LHCN-M2 (cell line): ENCODE results near the gene POU3F1. TPM values are rescaled to one million over a fixed set of nuclear protein-coding genes. Genes with fewer than 3 reads are reported as not detected.
"Not testable (repeated sequence)": the region's sequence is repeated elsewhere in the genome, so short reads cannot be mapped to it uniquely, and the experiment has no call there.

Experiments
- DNase-seq: peaks from one replicate; pipeline ENCODE4 v3.0.0-alpha.2; 2012; ENCODE audit warnings: low read depth
- total RNA-seq: library from RNA; depleted of rRNA; stranded (reverse); fragments of >200 nt; gene quantifications from 2 replicates; pipeline ENCODE4 v1.2.3, GENCODE V29; 2014

POU3F1 gene
- total RNA-seq, 1 experiment from 2014 or later = not detected

DNA sequence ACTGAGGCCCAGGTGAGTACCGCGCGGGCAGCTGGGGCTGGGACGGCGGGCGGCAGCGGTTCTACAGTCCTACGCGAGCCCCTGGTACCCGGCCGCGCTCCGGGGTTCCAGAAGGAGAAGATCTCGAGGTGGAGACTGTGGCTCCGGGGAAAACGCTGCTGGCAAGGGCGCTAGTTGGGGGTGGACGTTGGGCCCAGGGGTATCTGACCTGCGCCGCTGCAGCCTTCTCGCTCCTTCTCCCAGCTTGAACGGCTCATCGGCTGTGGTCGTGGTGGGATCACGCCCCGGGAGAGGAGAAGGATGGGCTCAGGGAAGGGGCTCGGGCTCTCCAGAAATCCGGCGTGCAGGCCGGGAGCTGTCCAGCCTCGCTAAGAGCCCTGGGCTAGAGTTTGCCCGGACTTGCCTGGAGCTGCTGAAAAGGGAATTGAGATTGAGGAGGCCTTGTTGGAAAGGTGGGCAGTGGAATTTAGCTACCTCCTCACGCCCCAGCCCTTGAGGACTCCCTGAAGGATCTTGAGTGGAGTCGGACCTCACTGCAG, 1.1 kb upstream of the POU3F1 start:
- no peak for DNase-seq

DNA sequence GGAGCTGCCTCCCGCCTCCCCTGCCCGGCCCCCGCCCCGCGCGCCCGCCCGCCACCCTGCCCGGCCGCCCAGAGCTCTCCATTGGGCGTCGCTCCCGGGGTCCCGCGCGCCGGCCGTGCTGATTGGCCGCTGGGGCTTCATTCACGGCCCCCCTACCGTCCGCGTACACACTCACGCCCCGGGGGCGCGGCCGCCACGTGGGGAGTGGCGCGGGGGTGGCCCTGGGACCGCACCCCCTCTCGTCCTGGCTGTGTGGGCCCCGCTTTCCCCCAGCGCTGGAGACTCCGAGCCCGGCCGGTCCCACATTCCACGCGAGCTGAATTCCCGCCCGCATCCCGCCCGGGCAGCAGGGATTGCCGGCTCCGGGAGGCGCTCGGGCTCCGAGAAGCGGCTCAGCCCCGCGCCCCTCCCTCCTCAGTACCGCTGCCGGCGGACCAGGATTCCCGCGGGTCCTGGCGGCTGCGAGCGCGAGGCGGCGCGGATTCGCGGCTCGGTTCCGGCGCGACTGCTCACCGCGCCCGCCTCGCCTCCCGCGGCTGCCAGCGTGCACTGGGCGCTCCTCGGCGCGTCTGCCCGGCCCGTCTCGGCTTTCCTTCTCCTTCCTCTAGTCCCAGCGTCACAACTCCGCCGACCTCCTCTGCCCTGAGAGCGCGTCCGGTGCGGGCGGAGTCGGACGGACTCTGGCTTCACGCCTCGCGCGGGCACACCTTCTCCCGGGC, 450 bp upstream of the POU3F1 start:
- peak; percentile 75 for DNase-seq

DNA sequence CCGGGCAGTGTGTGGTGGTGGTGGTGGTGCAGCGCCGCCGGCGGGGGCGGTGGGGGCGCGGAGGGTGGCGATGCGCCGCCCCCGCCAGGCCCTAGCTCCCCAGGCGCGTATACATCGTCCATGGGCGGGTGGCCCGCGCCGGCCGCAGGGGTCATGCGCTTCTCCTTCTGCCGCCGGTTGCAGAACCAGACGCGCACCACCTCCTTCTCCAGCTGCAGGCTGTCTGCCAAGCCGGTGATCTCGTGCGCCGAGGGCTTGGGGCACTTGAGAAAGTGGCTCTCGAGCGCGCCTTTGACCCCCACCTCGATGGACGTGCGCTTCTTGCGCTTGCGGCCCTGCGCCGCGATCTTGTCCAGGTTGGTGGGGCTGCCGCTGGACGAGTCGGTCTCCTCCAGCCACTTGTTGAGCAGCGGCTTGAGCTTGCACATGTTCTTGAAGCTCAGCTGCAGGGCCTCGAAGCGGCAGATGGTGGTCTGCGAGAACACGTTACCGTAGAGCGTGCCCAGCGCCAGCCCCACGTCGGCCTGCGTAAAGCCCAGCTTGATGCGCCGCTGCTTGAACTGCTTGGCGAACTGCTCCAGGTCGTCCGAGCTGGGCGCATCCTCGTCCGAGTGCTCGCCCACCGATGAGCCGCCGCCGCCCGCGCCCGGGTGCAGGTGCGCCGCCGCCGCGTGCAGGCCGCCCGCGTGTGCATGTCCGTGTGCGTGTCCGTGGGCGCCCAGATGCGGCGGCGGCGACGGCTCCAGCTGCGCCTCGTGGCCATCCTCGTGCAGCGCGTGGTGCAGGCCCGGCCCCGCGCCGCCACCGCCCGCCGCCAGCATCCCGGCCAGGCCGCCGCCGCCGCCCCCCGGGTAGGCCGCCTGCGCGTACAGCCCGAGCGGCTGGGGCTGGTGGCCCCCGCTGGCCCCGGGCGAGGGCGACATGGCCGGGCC, 926 bp downstream of the POU3F1 start:
- no peak for DNase-seq

- DNase-seq = no peak
These were observed 2.1 kb downstream of the POU3F1 start for GRCh38 chr1:38044221-38045215.

GRCh38 chr1:38043036-38043747, 3.4 kb downstream of the POU3F1 start:
- no peak for DNase-seq

- DNase-seq = no peak
These were observed 4.4 kb downstream of the POU3F1 start for GRCh38 chr1:38041936-38042834.

GRCh38 chr1:38039331-38040088, 7.1 kb downstream of the POU3F1 start:
- no peak for DNase-seq

GRCh38 chr1:38038861-38039260, 7.7 kb downstream of the POU3F1 start:
- DNase-seq = peak; percentile 66

DNA sequence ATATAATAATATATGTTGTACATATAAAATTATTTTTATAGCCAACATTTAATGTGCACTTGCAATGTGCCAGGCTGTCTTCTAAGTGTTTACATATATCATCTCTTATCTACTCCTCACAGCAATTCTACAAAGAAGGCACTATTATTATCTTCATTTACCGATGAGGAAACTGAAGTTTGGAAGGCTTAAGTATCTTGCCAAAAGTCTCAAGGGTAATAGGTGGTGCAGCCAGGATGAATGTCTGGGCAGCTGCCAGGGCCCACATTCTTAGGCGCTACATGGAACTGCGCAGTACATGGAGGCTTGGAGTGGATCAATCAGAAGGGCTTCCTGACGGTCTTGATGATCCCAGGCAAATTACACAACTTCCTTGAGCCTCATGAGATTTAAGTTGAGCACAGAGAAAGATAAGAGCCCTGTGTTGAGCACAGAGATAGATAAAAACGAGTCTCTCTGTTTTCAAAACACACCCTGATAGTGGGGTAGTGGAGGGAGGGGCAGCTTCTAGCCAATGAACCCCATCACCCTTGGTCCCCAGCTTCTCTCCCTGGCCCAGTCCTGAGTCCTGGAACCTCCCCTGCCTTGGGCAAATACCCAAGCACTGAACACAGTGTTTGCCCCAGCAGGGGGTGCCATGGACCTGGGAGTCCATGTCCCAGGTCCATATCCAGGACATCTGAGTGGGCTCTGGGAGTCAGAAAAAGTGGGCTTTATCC, 9.2 kb downstream of the POU3F1 start:
- no peak for DNase-seq

DNA sequence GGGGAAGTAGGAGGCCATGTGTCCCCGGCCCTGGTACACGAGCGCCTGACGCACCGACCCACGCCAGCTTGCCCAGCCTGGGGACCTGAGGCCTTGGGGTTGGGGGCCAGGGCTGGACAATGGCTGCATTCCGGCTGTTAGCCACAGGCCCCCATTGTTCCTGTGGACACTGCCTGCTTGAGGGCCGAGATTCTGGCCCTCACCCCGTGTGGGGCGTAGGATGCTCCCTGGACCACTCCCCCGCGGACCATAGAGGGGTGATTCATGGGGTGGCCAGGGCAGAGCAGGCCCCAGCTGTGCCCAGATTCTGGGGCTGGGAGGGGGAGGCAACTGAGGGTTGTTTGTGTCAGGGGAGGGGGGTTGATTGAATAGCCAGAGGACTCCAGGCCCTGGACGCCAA, 11.7 kb downstream of the POU3F1 start:
- no peak for DNase-seq

DNA sequence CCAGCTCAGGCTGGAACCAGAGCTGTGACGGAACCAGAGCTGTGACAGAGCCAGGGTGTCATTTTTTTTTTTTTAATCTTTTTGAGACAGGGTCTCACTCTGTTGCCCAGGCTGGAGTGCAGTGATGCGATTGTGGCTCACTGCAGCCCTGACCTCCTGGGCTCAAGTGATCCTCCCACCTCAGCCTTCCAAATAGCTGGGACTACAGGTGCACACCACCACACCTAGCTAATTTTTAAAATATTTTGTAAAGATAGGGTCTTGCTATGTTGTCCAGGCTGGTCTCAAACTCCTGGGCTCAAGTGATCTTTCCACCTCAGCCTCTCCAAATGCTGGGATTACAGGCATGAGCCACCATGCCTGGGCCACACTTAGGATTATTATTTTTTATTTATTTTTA, 13.6 kb downstream of the POU3F1 start:
- DNase-seq = not testable (repeated sequence)

DNA sequence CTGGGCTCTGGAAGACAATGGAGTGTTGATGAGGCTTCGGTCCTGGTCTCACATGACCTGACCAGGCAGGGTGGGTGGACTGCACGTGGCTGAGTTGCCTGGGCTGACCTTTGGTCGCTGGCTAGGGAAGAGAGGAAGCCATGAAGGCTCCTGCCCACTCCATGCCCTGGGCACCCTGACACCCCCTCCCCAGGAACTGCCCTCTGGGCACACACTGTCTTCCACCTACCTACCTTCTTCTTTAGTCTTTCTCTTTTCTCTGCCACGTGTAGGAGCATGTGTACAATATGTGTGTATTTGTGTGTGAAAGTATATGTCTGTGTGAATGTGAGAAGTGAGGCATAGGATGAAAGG, 15.1 kb downstream of the POU3F1 start:
- no peak for DNase-seq

GRCh38 chr1:38030596-38031512, 15.7 kb downstream of the POU3F1 start:
- no peak for DNase-seq

- DNase-seq = peak; percentile 77
These were observed 16.7 kb downstream of the POU3F1 start for GRCh38 chr1:38029685-38030511.

- DNase-seq = no peak
These were observed 17.4 kb downstream of the POU3F1 start for GRCh38 chr1:38029081-38029681.

- no peak for DNase-seq
These were observed 17.9 kb downstream of the POU3F1 start for GRCh38 chr1:38028671-38029070.
